H1 (cell line): ENCODE results near the gene DNAAF5. TPM values are rescaled to one million over a fixed set of nuclear protein-coding genes. Genes with fewer than 3 reads are reported as not detected.

Experiments
- BRCA1 ChIP-seq: IDR thresholded peaks from 2 replicates; pipeline ENCODE4 v1.6.1; 2012; ENCODE audit warnings: low read depth, low read length, improper control_type of control experiment
- polyA plus RNA-seq, 7 experiments: library from polyadenylated mRNA; depleted of rRNA in 3 of 7; stranded (reverse) in 5 of 7; unstranded in 2 of 7; fragments of >200 nt in 5 of 7; fragments of 200-250 nt in 2 of 7; gene quantifications; 1 replicate in 5 of 7; 2 replicates in 1 of 7; 4 replicates in 1 of 7; pipeline versions ENCODE4 v1.2.1 to v1.2.3, GENCODE V29; 2011 to 2013; ENCODE audit warnings: missing spikeins in 2 of 7, mixed read lengths in 2 of 7
- total RNA-seq: library from RNA; stranded (reverse); fragmentation: NEBNext Ultra II Directional; extraction: Animal tissue kit (Norgen Biotek cat#: 25700); gene quantifications from 2 replicates; pipeline ENCODE4 v1.2.1, GENCODE V29; 2021

Gene DNAAF5
- total and polyA plus RNA-seq, 2 of the 8 experiments (the other 6 are each of a cell fraction or from before 2014, with no cell fraction given) = 55.1 to 95.9 TPM

DNA sequence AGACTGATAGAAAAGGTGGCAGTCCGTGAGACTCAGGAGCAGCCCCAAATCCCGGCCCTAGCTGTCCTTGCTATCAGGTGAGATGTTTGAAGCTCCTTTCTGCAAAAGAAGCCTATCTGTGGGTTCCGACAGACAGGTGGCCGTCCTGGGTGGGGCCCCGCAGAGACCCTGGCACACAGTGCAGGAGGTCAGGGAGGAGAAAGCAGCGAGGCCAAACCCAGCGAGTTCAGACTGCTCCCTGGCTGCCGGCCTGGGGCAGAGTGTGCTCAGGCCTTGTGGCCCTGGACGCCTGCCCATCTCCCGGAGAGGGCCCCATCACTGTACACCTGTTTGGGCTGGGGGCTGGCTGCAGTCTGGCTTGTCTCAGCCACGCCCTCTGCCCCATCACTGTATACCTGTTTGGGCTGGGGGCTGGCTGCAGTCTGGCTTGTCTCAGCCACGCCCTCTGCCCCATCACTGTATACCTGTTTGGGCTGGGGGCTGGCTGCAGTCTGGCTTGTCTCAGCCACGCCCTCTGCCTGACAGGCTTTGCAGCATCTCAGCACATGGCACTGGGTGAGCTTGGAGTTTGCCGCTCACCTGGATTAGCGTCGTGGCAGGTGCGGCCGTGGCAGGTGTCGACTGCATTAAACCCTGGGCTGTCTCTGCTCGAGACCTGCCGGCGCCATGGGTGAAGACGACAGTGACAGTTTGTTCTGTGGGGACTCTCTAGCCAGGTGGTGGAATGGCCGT is 12.4 kb downstream of the DNAAF5 start (continued):
- TF ChIP-seq BRCA1 = no peak
